Activated T-helper 1 cell treated with anti-CD3 and anti-CD28 coated beads, Interleukin-12 subunit alpha, Interleukin-12 subunit beta, Interleukin-2, Interleukin-4 antibody, amounts not matched to agents 30 ng/mL and 10 ng/mL and 1 ng/mL, durations not matched to agents 14 hours and 24 hours and 36 hours (primary cell): ENCODE results near the gene DIP2B. TPM values are rescaled to one million over a fixed set of nuclear protein-coding genes. Genes with fewer than 3 reads are reported as not detected.
"Not testable (repeated sequence)": the region's sequence is repeated elsewhere in the genome, so short reads cannot be mapped to it uniquely, and the experiment has no call there.

Experiments
- DNase-seq: peaks from one replicate; pipeline ENCODE4 v3.0.0; 2021; ENCODE audit warnings: low spot score
- H3K27ac Mint-ChIP-seq: one replicate; pipeline ENCODE4 v1.8.0; 2021; ENCODE audit warnings: mild to moderate bottlenecking, mixed read lengths
- H3K27me3 Mint-ChIP-seq: one replicate; pipeline ENCODE4 v1.8.0; 2022; ENCODE audit warnings: mild to moderate bottlenecking, moderate library complexity, mixed read lengths; ENCODE audit not compliant: insufficient read depth
- H3K36me3 Mint-ChIP-seq: one replicate; pipeline ENCODE4 v1.8.0; 2021; ENCODE audit warnings: low read depth, mixed read lengths
- H3K4me1 Mint-ChIP-seq: one replicate; pipeline ENCODE4 v1.8.0; 2021; ENCODE audit warnings: low read depth, mixed read lengths
- H3K4me3 Mint-ChIP-seq: one replicate; pipeline ENCODE4 v1.8.0; 2021; ENCODE audit warnings: mild to moderate bottlenecking, moderate library complexity, mixed read lengths
- H3K9me3 Mint-ChIP-seq: one replicate; pipeline ENCODE4 v1.8.0; 2021; ENCODE audit warnings: mixed read lengths
- intact Hi-C: fragments of 100-400 bp; cut with micrococcal nuclease; formaldehyde crosslinking; loops from one replicate; pipeline ENCODE4 v1.15.1; 2024
- total RNA-seq: library from RNA; stranded (reverse); gene quantifications from 2 replicates; pipeline ENCODE4 v1.2.3, GENCODE V29; 2022

DIP2B gene
- total RNA-seq, 1 donor from 2014 or later, result 27.6 TPM

DNA sequence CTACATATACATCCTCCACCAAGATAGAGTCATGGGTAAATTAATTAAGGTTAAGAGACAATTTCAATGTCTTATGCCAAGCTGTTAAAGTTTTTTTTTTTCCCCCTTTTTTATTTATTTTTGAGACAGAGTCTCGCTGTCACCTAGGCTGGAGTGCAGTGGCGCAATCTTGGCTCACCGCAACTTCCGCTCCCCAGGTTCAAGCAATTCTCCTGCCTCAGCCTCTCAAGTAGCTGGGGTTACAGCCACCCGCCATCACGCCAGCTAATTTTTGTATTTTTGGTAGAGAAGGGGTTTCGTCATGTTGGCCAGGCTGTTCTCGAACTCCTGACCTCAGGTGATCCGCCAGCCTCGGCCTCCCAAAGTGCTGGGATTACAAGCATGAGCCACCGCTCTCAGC lies 38.4 kb downstream of the DIP2B start:
- H3K9me3 Mint-ChIP-seq, result not testable (repeated sequence)

DNA sequence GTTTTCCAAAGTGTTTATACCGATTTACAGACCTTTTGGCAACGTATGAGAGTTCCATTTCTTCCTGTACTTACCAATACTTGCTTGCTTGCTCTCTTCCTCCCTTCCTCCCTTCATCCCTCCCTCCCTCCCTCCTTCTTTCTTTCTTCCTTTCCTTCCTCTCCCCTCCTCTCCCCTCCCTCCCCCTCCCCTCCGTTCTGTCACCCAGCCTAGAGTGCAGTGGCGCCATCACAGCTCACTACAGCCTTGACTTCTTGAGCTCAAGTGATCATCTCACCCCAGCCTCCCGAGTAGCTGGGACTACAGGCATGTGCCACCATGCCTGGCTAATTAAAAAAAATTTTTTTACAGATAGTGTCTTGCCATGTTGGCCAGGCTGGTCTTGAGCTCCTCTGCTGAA lies 40.4 kb downstream of the DIP2B start:
- peaks cover 19% of the 10 kb centered on the region for H3K4me1 Mint-ChIP-seq
- no peak overlapping the region for H3K4me3 Mint-ChIP-seq
- peaks cover 3% of the 10 kb centered on the region for H3K36me3 Mint-ChIP-seq
- H3K27ac Mint-ChIP-seq, result no peak overlapping the region
- intact Hi-C loops, result no loop called here
- no peaks in the 10 kb centered on the region for H3K9me3 Mint-ChIP-seq
- no peaks in the 10 kb centered on the region for H3K27me3 Mint-ChIP-seq
- DNase-seq, result no peak

More for the DNA sequence above, 38.4 kb downstream of the DIP2B start:
- intact Hi-C loops, H3K4me3 Mint-ChIP-seq, DNase-seq, H3K36me3 Mint-ChIP-seq, H3K27me3 Mint-ChIP-seq: not testable (repeated sequence)
- H3K4me1 Mint-ChIP-seq, result peaks cover 20% of the 10 kb centered on the region
- peak overlapping the region; percentile 84 for H3K27ac Mint-ChIP-seq

- peaks cover 19% of the 10 kb centered on the region for H3K4me1 Mint-ChIP-seq
Observed at GRCh38 chr12:50545786-50546185, 41.0 kb downstream of the DIP2B start.

GRCh38 chr12:50546441-50547318 lies 41.9 kb downstream of the DIP2B start:
- no peak overlapping the region for H3K4me3 Mint-ChIP-seq
- H3K4me1 Mint-ChIP-seq, result peaks cover 22% of the 10 kb centered on the region
- no peak overlapping the region for H3K27ac Mint-ChIP-seq
- no peak for DNase-seq
- H3K36me3 Mint-ChIP-seq, result peaks cover 3% of the 10 kb centered on the region
- intact Hi-C loops, result no loop called here
- H3K27me3 Mint-ChIP-seq, result no peaks in the 10 kb centered on the region
- no peaks in the 10 kb centered on the region for H3K9me3 Mint-ChIP-seq

More at GRCh38 chr12:50545786-50546185, 41.0 kb downstream of the DIP2B start:
- H3K4me3 Mint-ChIP-seq, result no peak overlapping the region
- H3K27ac Mint-ChIP-seq, result no peak overlapping the region
- H3K27me3 Mint-ChIP-seq, result no peaks in the 10 kb centered on the region
- H3K36me3 Mint-ChIP-seq, result peaks cover 3% of the 10 kb centered on the region
- no peaks in the 10 kb centered on the region for H3K9me3 Mint-ChIP-seq
- DNase-seq, result no peak
- intact Hi-C loops, result no loop called here

GRCh38 chr12:50547742-50548141 lies 43.0 kb downstream of the DIP2B start:
- H3K4me1 Mint-ChIP-seq, result peaks cover 23% of the 10 kb centered on the region
- H3K27ac Mint-ChIP-seq, result no peak overlapping the region
- intact Hi-C loops, result no loop called here
- no peaks in the 10 kb centered on the region for H3K9me3 Mint-ChIP-seq
- no peak for DNase-seq
- H3K36me3 Mint-ChIP-seq, result peaks cover 3% of the 10 kb centered on the region
- no peak overlapping the region for H3K4me3 Mint-ChIP-seq
- no peaks in the 10 kb centered on the region for H3K27me3 Mint-ChIP-seq

- Mint-ChIP-seq H3K4me1 (peaks cover 26% of the 10 kb centered on the region), H3K4me3 (no peak overlapping the region), H3K9me3 (no peaks in the 10 kb centered on the region), H3K27ac (no peak overlapping the region), H3K36me3 (peaks cover 9% of the 10 kb centered on the region), H3K27me3 (no peaks in the 10 kb centered on the region)
- DNase-seq, result no peak
- intact Hi-C loops, result no loop called here
Observed at GRCh38 chr12:50549885-50550284, 45.1 kb downstream of the DIP2B start.

DNA sequence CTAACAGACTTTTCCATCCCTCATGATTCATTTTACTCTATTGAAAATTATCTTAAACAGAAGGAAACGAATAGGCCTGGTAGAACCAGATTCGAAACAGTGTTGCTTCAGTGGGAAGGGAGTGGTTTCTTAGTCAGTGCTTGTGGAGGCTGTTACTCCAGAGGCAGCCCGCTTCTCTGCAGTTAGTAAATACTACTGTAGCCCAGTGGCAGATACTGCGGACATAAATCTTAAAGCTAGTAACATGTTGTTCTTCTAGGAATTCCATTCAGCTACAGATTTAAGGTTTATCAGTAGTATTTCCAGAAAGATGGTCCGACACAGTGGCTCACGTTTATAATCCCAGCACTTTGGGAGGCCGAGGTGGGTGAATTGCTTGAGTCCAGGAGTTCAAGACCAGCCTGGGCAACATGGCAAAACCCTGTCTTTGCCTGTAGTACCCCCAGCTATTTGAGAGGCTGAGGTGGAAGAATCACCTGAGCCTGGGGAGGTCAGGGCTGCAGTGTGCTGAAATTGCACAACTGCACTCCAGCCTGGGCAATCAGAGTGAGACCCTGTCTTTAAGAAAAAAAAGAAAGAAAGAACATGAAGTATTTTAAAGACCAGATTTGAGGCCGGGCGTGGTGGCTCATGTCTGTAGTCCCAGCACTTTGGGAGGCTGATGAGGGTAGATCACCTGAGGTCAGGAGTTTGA lies 45.9 kb downstream of the DIP2B start:
- intact Hi-C loops, result no loop called here
- peaks cover 15% of the 10 kb centered on the region for H3K36me3 Mint-ChIP-seq
- no peak overlapping the region for H3K4me3 Mint-ChIP-seq
- no peaks in the 10 kb centered on the region for H3K27me3 Mint-ChIP-seq
- no peak overlapping the region for H3K27ac Mint-ChIP-seq
- H3K9me3 Mint-ChIP-seq, result no peaks in the 10 kb centered on the region
- DNase-seq, result no peak
- peaks cover 33% of the 10 kb centered on the region for H3K4me1 Mint-ChIP-seq

DNA sequence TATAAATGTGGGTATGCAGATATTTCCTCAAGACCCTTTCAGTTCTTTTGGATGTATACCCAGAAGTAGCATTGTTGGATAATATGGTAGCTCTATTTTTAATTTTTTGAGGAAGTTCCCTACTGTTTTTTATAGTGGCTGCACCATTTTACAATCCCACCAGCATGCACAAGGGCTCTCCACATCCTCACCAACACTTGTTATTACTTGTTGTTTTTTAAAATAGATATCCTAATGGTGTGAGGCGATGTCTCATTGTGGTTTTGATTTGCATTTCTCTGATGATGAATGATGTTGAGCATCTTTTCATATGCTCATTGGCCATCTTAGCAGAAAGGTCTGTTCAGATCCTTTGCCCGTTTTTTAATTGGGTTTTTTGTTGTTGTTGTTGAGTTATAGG lies 47.1 kb downstream of the DIP2B start:
- Mint-ChIP-seq H3K36me3 (peaks cover 12% of the 10 kb centered on the region), H3K27me3 (no peaks in the 10 kb centered on the region), H3K4me3 (no peak overlapping the region), H3K9me3 (no peaks in the 10 kb centered on the region), H3K4me1 (peaks cover 28% of the 10 kb centered on the region), H3K27ac (peak overlapping the region; percentile 35)
- no peak for DNase-seq
- intact Hi-C loops, result no loop called here

- intact Hi-C loops, result loop anchor here (1.0 kb wide), 6 partner anchors 12 to 66 kb away; no protein-coding TSS in a partner anchor
- Mint-ChIP-seq H3K27ac (peak overlapping the region; percentile 29), H3K9me3 (no peaks in the 10 kb centered on the region), H3K27me3 (no peaks in the 10 kb centered on the region), H3K36me3 (peaks cover 19% of the 10 kb centered on the region), H3K4me1 (peaks cover 33% of the 10 kb centered on the region), H3K4me3 (no peak overlapping the region)
- DNase-seq, result no peak
Observed at GRCh38 chr12:50554651-50555050, 49.9 kb downstream of the DIP2B start.

GRCh38 chr12:50555471-50555885 lies 50.7 kb downstream of the DIP2B start:
- no peak for DNase-seq
- Mint-ChIP-seq H3K27me3 (no peaks in the 10 kb centered on the region), H3K4me3 (peak overlapping the region; percentile 48), H3K36me3 (peaks cover 19% of the 10 kb centered on the region), H3K9me3 (no peaks in the 10 kb centered on the region), H3K4me1 (peaks cover 33% of the 10 kb centered on the region), H3K27ac (peak overlapping the region; percentile 91)
- intact Hi-C loops, result loop anchor here (1.0 kb wide), 6 partner anchors 13 to 65 kb away; no protein-coding TSS in a partner anchor

DNA sequence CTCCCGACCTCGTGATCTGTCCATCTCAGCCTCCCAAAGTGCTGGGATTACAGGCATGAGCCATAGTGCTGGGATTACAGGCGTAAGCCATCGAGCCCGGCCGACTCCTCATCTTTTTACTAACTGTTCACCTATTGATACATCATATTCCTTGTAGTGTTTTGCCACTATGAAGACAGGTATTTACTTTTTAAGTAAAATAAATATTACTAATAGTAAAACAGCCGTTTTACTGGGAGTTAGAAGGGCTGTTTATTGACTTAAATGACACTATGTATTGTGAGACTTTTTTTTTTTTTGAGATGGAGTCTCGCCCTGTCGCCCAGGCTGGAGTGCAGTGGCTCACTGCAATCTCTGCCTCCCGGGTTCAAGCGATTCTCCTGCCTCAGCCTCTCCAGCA lies 51.5 kb downstream of the DIP2B start:
- H3K27me3 Mint-ChIP-seq, result no peaks in the 10 kb centered on the region
- no peak overlapping the region for H3K4me3 Mint-ChIP-seq
- H3K36me3 Mint-ChIP-seq, result peaks cover 19% of the 10 kb centered on the region
- H3K27ac Mint-ChIP-seq, result peak overlapping the region; percentile 91
- H3K4me1 Mint-ChIP-seq, result peaks cover 33% of the 10 kb centered on the region
- intact Hi-C loops, result no loop called here
- DNase-seq, result no peak
- H3K9me3 Mint-ChIP-seq, result no peaks in the 10 kb centered on the region

GRCh38 chr12:50556796-50557195 lies 52.0 kb downstream of the DIP2B start:
- peaks cover 28% of the 10 kb centered on the region for H3K4me1 Mint-ChIP-seq
- H3K9me3 Mint-ChIP-seq, H3K27ac Mint-ChIP-seq, DNase-seq, H3K4me3 Mint-ChIP-seq, intact Hi-C loops, H3K27me3 Mint-ChIP-seq: not testable (repeated sequence)
- peaks cover 19% of the 10 kb centered on the region for H3K36me3 Mint-ChIP-seq

- Mint-ChIP-seq H3K4me1 (peaks cover 24% of the 10 kb centered on the region), H3K9me3 (no peaks in the 10 kb centered on the region), H3K4me3 (no peak overlapping the region), H3K27me3 (no peaks in the 10 kb centered on the region), H3K36me3 (peaks cover 19% of the 10 kb centered on the region), H3K27ac (peak overlapping the region; percentile 5)
- DNase-seq, result no peak
- intact Hi-C loops, result no loop called here
Observed at GRCh38 chr12:50557421-50557820, 52.6 kb downstream of the DIP2B start.
